Common myeloid progenitor, CD34-positive (primary cell): ENCODE data around the gene TMEM63A.

Experiments
- CTCF ChIA-PET: fragments of 350-600 bp; sonication (Branson Sonifier 250); formaldehyde crosslinking; loops from one replicate; lab custom pipeline; 2021; ENCODE audit warnings: antibody characterized with exemption; lab: Charles Lee
- POLR2A ChIA-PET: fragments of 350-600 bp; sonication (Branson Sonifier 250); formaldehyde crosslinking; loops from one replicate; lab custom pipeline; 2021; ENCODE audit warnings: antibody characterized with exemption; lab: Charles Lee
- DNase-seq, 3 donors: peaks; one replicate each; pipeline versions ENCODE4 v3.0.0 to v3.0.0-alpha.2; 2013
- H3K27ac ChIP-seq, 2 experiments: 1 replicate in 1 of 2; 2 replicates in 1 of 2; pipeline ENCODE4 v1.7.0; 2013; ENCODE audit warnings: inconsistent platforms in 2 of 2, low read length in 2 of 2, mild to moderate bottlenecking in 2 of 2, low read depth in 1 of 2, moderate library complexity in 1 of 2; ENCODE audit not compliant: severe bottlenecking in 2 of 2, insufficient read depth in 1 of 2, poor library complexity in 1 of 2
- H3K27me3 ChIP-seq, 5 experiments: replicated peaks in 2 of 5; 1 replicate in 3 of 5; 2 replicates in 2 of 5; pipeline versions ENCODE4 v1.6.1 to v1.7.0; 2013; ENCODE audit warnings: low read length in 4 of 5, mild to moderate bottlenecking in 2 of 5, moderate library complexity in 2 of 5, inconsistent platforms in 1 of 5; ENCODE audit not compliant: insufficient read depth in 5 of 5, control insufficient read depth in 4 of 5
- H3K36me3 ChIP-seq, 4 experiments: 1 replicate in 2 of 4; 2 replicates in 2 of 4; pipeline versions ENCODE4 v1.6.1 to v1.7.0; 2013; ENCODE audit warnings: low read length in 3 of 4, control low read depth in 1 of 4, mild to moderate bottlenecking in 1 of 4; ENCODE audit not compliant: control insufficient read depth in 4 of 4, insufficient read depth in 4 of 4
- H3K4me1 ChIP-seq, 4 experiments: 1 replicate in 3 of 4; 2 replicates in 1 of 4; pipeline versions ENCODE4 v1.6.1 to v1.7.1; 2013; ENCODE audit warnings: low read length in 3 of 4, mild to moderate bottlenecking in 3 of 4, control low read depth in 1 of 4, inconsistent platforms in 1 of 4, moderate library complexity in 1 of 4; ENCODE audit not compliant: control insufficient read depth in 4 of 4, insufficient read depth in 4 of 4; ENCODE audit errors: control extremely low read depth in 1 of 4
- H3K4me3 ChIP-seq, 7 experiments: 1 replicate in 4 of 7; 2 replicates in 3 of 7; pipeline versions ENCODE4 v1.5.1 to v1.7.0; 2013; ENCODE audit warnings: mild to moderate bottlenecking in 7 of 7, low read length in 6 of 7, moderate library complexity in 6 of 7, inconsistent platforms in 2 of 7, low read depth in 2 of 7, control low read depth in 1 of 7; ENCODE audit not compliant: insufficient read depth in 4 of 7, control insufficient read depth in 1 of 7; ENCODE audit errors: extremely low read depth in 1 of 7
- H3K9me3 ChIP-seq, 5 experiments: 1 replicate in 4 of 5; 2 replicates in 1 of 5; pipeline versions ENCODE4 v1.6.1 to v1.7.1; 2013; ENCODE audit warnings: low read length in 4 of 5, mild to moderate bottlenecking in 2 of 5, inconsistent platforms in 1 of 5, low read depth in 1 of 5, moderate library complexity in 1 of 5; ENCODE audit not compliant: control insufficient read depth in 4 of 5, insufficient read depth in 2 of 5; ENCODE audit errors: control extremely low read depth in 1 of 5
- whole genome bisulfite sequencing: methylation state at CpG from one replicate; pipeline ENCODE4 v1.1.5; 2013; ENCODE audit not compliant: insufficient coverage; 5-methylcytosine and 5-hydroxymethylcytosine counted together

Gene TMEM63A

DNA sequence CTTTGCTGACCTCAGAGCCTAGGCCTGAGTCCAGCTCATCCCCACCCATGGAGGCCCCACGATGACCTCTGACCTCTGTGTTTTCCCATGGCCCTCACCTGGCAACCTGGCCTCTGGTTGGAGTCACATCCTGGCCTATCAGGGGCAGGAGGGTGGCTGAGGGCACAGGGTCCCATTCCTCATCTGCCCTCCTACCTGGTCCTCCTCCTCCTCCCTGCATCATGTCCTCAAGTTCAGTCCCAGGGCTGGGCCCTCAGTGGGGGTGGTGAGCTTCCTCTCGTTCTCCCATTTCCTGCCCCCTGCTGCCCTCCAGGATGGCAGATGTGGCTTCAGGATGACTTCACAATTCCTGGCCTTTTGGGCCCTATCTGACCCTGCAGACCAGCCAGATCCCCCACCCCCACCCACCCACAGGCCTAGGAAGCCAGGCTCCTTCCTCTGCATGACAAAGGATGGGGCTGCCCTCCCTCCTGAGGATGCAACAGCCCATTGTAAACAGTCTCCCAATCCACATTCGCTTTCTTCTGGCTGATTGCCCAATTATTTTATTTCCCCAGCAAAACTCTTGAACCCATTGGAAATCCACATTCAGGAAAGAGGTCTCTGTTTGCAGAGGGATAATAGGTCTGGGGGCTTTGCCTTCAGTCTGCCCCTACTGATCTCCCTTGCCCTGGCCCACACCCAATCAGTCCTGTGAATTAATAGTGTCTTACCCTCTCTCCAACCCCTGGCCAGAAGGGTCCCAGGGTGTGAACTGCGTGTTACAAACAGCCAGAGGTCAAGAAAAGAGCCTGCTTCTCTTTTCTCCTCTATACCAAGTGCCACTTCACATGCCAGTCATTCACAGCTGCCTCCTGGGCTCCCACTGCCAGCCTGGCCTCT, 17.1 kb upstream of the TMEM63A start:
- H3K4me1 ChIP-seq, result peaks cover 0 to 16% (median 9%) of the 10 kb centered on the region in 4 experiments
- no peaks in the 10 kb centered on the region for H3K36me3 ChIP-seq
- H3K27me3 ChIP-seq, result no peaks in the 10 kb centered on the region
- ChIA-PET CTCF (interaction anchor here (1.1 kb wide), 1 partner anchor 30 kb away, joined by 3 read pairs; no protein-coding TSS in a partner anchor), POLR2A (no interaction called here)
- no peak overlapping the region for H3K27ac ChIP-seq
- no peaks in the 10 kb centered on the region for H3K9me3 ChIP-seq
- DNase-seq, result no peak
- no peak overlapping the region for H3K4me3 ChIP-seq
- WGBS, result 85% methylated on average over 3 of the region's 4 CpGs

DNA sequence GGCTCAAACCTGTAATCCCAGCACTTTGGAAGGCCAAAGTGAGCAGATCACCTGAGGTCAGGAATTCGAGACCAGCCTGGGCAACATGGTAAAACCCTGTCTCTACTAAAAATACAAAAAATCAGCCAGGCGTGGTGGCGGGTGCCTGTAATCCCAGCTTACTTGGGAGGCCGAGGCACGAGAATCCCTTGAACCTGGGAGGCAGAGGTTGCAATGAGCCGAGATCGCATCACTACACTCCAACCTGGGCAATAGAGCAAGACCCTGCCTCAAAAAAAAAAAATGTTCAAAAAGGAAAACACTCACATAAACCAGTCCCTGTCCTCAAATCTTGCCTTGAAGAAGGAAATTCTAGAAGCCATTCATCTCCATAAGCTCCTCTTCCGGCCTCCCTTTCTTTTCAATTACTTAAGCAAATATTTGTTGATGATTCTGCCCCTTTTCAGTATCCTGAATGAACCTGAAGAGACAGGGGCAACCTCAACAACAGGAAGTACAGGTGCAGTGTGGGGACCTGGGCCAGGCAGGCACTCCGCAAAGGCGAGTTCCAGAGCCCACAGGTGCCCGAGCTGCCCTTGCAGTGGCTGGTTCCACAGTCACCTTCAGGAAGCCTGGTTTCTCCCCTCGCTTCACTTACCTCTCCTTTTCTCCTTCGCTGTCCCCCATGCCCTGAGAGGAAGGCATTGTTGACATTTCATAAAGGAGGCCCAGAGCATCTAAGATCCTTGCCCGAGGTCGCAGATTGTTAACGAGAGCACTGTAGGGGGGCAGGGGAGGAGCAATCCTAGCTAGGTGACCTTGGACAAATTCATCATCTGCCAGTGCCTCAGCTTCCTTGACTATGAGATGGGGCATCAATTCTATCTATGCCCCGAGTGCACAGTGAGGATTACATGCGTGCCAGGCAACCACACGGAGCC, 15.7 kb upstream of the TMEM63A start:
- Histone ChIP-seq H3K9me3 (no peaks in the 10 kb centered on the region), H3K36me3 (no peaks in the 10 kb centered on the region), H3K27me3 (no peaks in the 10 kb centered on the region), H3K27ac (no peak overlapping the region), H3K4me3 (no peak overlapping the region), H3K4me1 (peaks cover 0 to 16% (median 9%) of the 10 kb centered on the region in 4 experiments)
- DNase-seq, result no peak
- CTCF ChIA-PET, result interaction anchor here (0.6 to 1.7 kb wide), 3 partner anchors 14 to 420 kb away, joined by 3 to 4 read pairs (median 3); no protein-coding TSS in a partner anchor
- POLR2A ChIA-PET, result interaction anchor here (1.1 kb wide), 1 partner anchor 72 kb away, joined by 3 read pairs; no protein-coding TSS in a partner anchor
- whole genome bisulfite sequencing, result 94% methylated on average over 15 of the region's 19 CpGs

DNA sequence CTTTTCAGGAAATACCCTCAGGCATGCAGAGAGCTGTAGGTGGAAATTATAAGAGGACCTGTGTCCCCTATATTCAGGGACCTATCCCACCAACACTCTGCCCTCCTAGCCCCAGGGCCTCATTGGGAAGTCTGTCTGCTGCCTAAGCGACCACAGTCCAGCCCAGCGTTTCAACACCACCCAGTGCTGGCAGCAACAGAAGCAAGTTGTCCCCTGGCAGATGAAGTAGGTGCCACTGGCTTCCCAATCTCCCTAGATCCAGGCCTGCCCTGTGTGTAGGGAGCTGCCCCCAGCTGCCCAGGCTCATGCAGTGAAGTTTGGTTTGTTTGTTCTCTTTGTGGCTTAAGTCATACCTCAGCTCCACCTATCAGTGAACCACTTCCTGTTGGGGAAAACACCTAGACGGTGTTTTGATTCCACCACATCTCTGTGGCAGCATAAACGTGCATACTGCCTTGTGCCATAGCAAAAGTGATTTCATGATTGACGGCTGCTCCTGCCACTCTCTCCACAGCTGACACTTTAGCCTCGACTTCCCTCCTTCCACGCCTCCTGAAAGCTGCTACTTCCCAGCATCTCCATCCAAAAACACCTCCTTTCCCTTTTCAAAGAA, 14.9 kb upstream of the TMEM63A start:
- 27% methylated on average over 7 of the region's 7 CpGs for WGBS
- no peaks in the 10 kb centered on the region for H3K9me3 ChIP-seq
- no peak overlapping the region for H3K27ac ChIP-seq
- H3K36me3 ChIP-seq, result no peaks in the 10 kb centered on the region
- ChIA-PET POLR2A (interaction anchor here (1.1 kb wide), 1 partner anchor 71 kb away, joined by 3 read pairs; no protein-coding TSS in a partner anchor), CTCF (interaction anchor here (0.6 to 1.7 kb wide), 3 partner anchors 13 to 421 kb away, joined by 3 to 4 read pairs (median 3); no protein-coding TSS in a partner anchor)
- H3K4me3 ChIP-seq, result peak overlapping the region in 1 of 7 experiments; percentile 6
- H3K4me1 ChIP-seq, result peaks cover 0 to 16% (median 9%) of the 10 kb centered on the region in 4 experiments
- DNase-seq, result peak in 2 of 3 donors; percentile 81 to 83
- H3K27me3 ChIP-seq, result no peaks in the 10 kb centered on the region

DNA sequence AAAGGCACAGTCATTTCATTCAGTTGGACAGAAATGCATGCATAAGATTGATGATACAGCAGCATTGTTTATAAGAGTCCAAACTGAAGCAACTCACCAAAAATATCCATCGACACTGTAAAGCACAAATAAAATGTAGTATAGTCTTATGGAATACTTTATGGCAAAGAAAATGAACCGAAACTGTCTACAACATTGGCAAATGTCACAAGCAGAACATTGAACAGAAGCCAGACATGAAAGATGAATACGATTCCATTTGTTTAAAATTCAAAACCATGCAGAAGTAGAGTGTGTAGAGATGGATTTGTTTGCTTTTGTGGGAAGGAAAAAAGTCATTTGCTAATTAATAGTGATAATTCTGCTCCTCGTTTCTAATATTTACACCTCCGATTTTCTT, 14.3 kb upstream of the TMEM63A start:
- 100% methylated on average over 2 of the region's 5 CpGs for WGBS
- Histone ChIP-seq H3K27ac (no peak overlapping the region), H3K9me3 (no peaks in the 10 kb centered on the region), H3K27me3 (no peaks in the 10 kb centered on the region), H3K4me3 (no peak overlapping the region), H3K36me3 (no peaks in the 10 kb centered on the region), H3K4me1 (peaks cover 0 to 16% (median 9%) of the 10 kb centered on the region in 4 experiments)
- ChIA-PET CTCF (interaction anchor here (1.2 to 1.7 kb wide), 2 partner anchors 13 to 15 kb away, joined by 3 to 4 read pairs; no protein-coding TSS in a partner anchor), POLR2A (no interaction called here)
- DNase-seq, result no peak

DNA sequence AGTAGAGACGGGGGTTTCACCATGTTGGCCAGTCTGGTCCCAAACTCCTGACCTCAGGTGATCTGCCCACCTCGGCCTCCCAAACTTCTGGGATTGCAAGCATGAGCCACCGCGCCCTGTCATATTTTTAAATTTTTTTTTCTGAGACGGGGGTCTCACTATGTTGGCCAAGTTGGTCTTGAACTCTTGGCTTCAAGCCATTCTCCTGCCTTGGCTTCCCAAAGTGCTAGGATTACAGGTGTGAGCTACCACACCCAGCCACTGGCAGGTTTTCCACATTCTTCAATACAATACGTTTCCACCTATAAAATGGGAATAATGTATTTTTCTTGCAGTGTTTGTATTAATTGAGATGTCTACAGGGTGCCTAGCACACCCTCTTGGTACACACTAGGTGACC, 10.1 kb upstream of the TMEM63A start:
- H3K36me3 ChIP-seq, result no peaks in the 10 kb centered on the region
- WGBS, result 94% methylated on average over 5 of the region's 6 CpGs
- no peaks in the 10 kb centered on the region for H3K27me3 ChIP-seq
- DNase-seq, result no peak
- no peak overlapping the region for H3K27ac ChIP-seq
- ChIA-PET CTCF (interaction anchor here (1.6 to 2.5 kb wide), 2 partner anchors 10 to 11 kb away, joined by 3 to 5 read pairs; partner anchors contain the start of gene TMEM63A), POLR2A (no interaction called here)
- H3K4me3 ChIP-seq, result no peak overlapping the region
- H3K9me3 ChIP-seq, result no peaks in the 10 kb centered on the region
- peaks cover 0 to 8% (median 6%) of the 10 kb centered on the region in 4 experiments for H3K4me1 ChIP-seq

DNA sequence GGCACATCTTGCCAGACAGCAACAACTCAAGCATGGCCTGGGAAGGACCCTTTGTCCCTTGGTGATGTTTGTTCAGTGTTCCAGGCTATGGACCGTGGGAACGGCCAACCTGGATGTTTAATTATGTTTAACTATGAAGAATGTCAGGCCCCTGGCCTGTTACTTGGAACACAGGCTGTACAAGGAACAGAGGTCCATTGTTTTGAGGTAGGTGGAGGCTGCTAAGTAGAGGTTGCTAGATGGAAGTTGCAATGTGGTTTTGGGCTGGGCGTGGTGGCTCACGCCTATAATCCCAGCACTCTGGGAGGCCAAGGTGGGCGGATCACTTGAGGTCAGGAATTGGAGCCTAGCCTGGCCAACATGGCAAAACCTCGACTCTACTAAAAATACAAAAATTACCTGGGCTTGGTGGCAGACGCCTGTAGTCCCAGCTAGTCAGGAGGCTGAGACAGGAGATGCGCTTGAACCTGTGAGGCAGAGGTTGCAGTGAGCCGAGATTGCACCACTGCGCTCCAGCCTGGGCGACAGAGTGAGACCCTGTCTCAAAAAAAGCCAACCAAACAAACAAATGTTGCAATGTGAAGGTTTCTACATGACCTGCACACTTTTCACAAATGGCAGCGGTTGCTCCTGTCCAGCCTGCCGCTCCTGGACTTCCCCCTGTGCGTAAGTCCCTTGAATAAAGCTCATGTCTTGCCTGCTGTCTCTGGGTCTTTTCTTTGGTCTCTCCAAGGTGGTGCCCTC, 9.2 kb upstream of the TMEM63A start:
- Histone ChIP-seq H3K27me3 (peaks cover 0 to 3% (median 1%) of the 10 kb centered on the region in 5 experiments), H3K4me1 (no peaks in the 10 kb centered on the region), H3K4me3 (no peak overlapping the region), H3K27ac (no peak overlapping the region), H3K9me3 (no peaks in the 10 kb centered on the region), H3K36me3 (no peaks in the 10 kb centered on the region)
- over 99% methylated on average over 12 of the region's 14 CpGs for WGBS
- DNase-seq, result no peak
- ChIA-PET POLR2A (no interaction called here), CTCF (interaction anchor here (1.3 to 2.5 kb wide), 3 partner anchors 9 to 71 kb away, joined by 3 to 5 read pairs (median 3); partner anchors contain the start of gene TMEM63A)
